ENCODE measurements around the gene CD101.

CD101 gene

DNA sequence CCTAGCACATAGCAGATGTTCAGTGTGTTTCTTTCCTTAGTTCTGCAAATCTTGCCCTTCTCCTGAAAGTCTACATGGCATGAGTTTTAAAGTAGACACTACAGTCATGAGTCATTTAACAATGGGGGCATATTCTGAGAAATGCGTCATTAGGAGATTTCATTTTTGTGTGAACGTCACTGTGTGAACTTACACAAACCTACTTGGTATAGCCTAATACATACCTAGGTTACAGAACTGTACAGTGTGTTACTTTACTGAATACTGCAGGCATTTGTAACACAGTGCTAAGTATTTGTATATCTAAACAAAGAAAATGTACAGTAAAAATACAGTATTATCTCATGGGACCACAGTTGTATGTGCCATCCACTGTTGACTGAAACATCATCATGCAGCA is 68.6 kb downstream of the CD101 start:
- peaks cover 0 to 7% (median 0%) of the 10 kb centered on the region in 10 experiments; a peak in 2 of 20 replicates for H3K4me1 ChIP-seq
- TF ChIP-seq Cebpa-rat (IDR thresholded peaks at IDR 0.05): no peak
- no peak overlapping the region for H3K4me3 ChIP-seq
- H3K27me3 ChIP-seq: no peaks in the 10 kb centered on the region
- H3K9ac ChIP-seq: no peak overlapping the region
- H3K4me2 ChIP-seq: no peak overlapping the region
- peaks cover 0 to 24% (median 3%) of the 10 kb centered on the region in 11 experiments; a peak in 6 of 22 replicates for H4K20me1 ChIP-seq
- H3K36me3 ChIP-seq: peaks cover 33 to 100% (median 85%) of the 10 kb centered on the region in 11 experiments
- H3K9me3 ChIP-seq (replicated peaks in 1 of 11): no peaks in the 10 kb centered on the region
- H3K27ac ChIP-seq: no peak overlapping the region

- Histone ChIP-seq H4K20me1 (peaks cover 0 to 4% (median 0%) of the 10 kb centered on the region in 11 experiments; a peak in 3 of 22 replicates), H3K9ac (no peak overlapping the region), H3K4me1 (peaks cover 0 to 8% (median 0%) of the 10 kb centered on the region in 10 experiments; a peak in 6 of 20 replicates), H3K9me3 (replicated peaks in 1 of 11) (no peaks in the 10 kb centered on the region), H3K27me3 (no peaks in the 10 kb centered on the region), H3K4me2 (no peak overlapping the region), H3K4me3 (no peak overlapping the region), H3K36me3 (peaks cover 87 to 100% (median 97%) of the 10 kb centered on the region in 11 experiments), H3K27ac (no peak overlapping the region)
- no peak for TF ChIP-seq Cebpa-rat (IDR thresholded peaks at IDR 0.05)
Measured at GRCh38 chr1:117076648-117077047, 75.1 kb downstream of the CD101 start.

DNA sequence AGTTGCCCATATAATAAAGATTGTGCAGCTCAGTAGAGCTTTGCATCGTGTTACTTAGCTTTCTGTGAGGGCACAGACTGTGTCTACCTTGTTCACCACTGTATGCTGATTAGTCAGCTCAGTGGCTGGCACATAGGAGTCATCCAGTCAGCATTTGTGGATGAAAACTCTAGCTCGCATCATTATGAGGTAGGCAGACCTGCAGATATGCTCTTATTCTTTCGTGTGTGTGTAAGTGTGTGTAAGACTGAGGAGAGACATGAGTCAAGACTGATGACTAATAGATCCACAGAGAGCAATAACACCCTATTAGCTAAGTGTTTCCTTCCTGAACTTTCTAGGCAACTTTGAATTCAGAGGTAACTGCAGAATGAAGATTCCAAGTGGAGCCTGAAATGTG is 75.7 kb downstream of the CD101 start:
- Histone ChIP-seq H3K36me3 (peaks cover 93 to 100% (median 98%) of the 10 kb centered on the region in 11 experiments), H3K4me2 (peak overlapping the region in 2 of 11 experiments; percentile 5 to 11; a peak in 1 of 22 replicates), H3K9me3 (replicated peaks in 1 of 11) (no peaks in the 10 kb centered on the region), H3K9ac (no peak overlapping the region; a peak in 1 of 22 replicates), H3K4me3 (no peak overlapping the region), H3K27ac (no peak overlapping the region), H4K20me1 (no peaks in the 10 kb centered on the region; a peak in 1 of 22 replicates), H3K27me3 (no peaks in the 10 kb centered on the region), H3K4me1 (peaks cover 0 to 8% (median 0%) of the 10 kb centered on the region in 10 experiments; a peak in 6 of 20 replicates)
- no peak for TF ChIP-seq Cebpa-rat (IDR thresholded peaks at IDR 0.05)

DNA sequence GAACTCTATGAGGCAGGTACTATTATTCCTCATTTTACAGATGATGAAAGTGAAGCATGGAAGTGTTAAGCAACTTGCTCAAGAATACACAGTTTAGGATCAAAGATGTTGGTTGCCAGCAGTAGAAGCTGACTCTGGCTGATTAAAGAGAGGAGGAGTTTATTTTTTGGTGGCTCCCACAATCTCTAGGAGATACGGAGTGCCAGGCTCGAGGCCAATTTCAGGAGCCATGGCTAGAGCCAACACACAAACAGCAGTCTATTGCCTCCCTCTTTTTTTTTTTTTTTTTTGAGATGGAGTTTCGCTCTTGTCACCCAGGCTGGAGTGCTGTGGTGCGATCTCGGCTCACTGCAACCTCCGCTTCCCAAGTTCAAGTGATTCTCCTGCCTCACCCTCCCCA is 78.2 kb downstream of the CD101 start:
- Histone ChIP-seq H3K36me3 (peaks cover 98 to 100% (median 100%) of the 10 kb centered on the region in 11 experiments), H3K4me1 (peaks cover 0 to 8% (median 0%) of the 10 kb centered on the region in 10 experiments; a peak in 6 of 20 replicates), H3K4me3 (no peak overlapping the region), H4K20me1 (no peaks in the 10 kb centered on the region; a peak in 1 of 22 replicates), H3K27ac (no peak overlapping the region), H3K9me3 (replicated peaks in 1 of 11) (no peaks in the 10 kb centered on the region), H3K27me3 (no peaks in the 10 kb centered on the region), H3K9ac (no peak overlapping the region), H3K4me2 (no peak overlapping the region)
- no peak for TF ChIP-seq Cebpa-rat (IDR thresholded peaks at IDR 0.05)

DNA sequence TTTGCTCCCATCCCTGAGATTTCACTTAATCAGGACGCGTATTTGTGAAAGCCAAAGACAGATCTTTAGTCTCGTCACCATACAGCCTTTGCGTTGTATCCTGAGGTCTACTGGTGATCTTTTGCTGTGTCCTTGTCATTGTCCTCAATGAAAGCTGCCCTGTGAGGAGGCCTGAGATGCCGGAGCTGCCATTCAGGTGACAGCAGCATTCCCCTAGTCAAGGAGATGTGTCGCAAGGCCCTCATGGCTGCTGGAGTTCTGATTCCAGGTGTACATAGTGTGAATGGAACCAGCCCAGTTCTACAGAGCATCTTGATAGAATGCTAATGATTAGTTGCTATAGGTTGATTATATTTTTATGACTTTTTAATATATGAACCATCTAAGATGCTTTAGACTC is 82.7 kb downstream of the CD101 start:
- Histone ChIP-seq H3K4me1 (no peaks in the 10 kb centered on the region), H3K9ac (no peak overlapping the region), H4K20me1 (no peaks in the 10 kb centered on the region), H3K36me3 (peaks cover 87 to 100% (median 97%) of the 10 kb centered on the region in 11 experiments), H3K9me3 (replicated peaks in 1 of 11) (no peaks in the 10 kb centered on the region), H3K27ac (no peak overlapping the region), H3K4me2 (no peak overlapping the region), H3K27me3 (no peaks in the 10 kb centered on the region), H3K4me3 (no peak overlapping the region)
- no peak for TF ChIP-seq Cebpa-rat (IDR thresholded peaks at IDR 0.05)

Data from BLaER1 treated with 17β-estradiol and CSF1 and Interleukin-3, amounts not matched to agents 10 nM and 100 nM (cell line).